HepG2 (cell line): ENCODE measurements around the gene RPS27A. TPM values are rescaled to one million over a fixed set of nuclear protein-coding genes. Genes with fewer than 3 reads are reported as not detected.
A peak's percentile ranks its signal among the peaks of the same experiment; 100 is the strongest.

Source experiments
- ATAC-seq: fragments of 200-7000 bp; cut with Tn5 transposase; 3 replicates; pipeline ENCODE4 v1.9.1; 2020; ENCODE audit warnings: mild to moderate bottlenecking, moderate library complexity
- BruUV-seq: library from RNA; stranded (reverse); fragments of 400-500 nt; replicated peaks from 2 replicates; lab custom pipeline; 2021; lab: Mats Ljungman, UMichigan
- CTCF ChIA-PET: fragments of 300-600 bp; formaldehyde crosslinking; extraction: SDS; loops from one replicate; lab custom pipeline; 2021; ENCODE audit warnings: low total read pairs, inconsistent platforms, low intra/inter-chr PET ratio; lab: Yijun Ruan, JAX
- POLR2A ChIA-PET: fragments of 350-600 bp; sonication (Branson Sonifier 250); formaldehyde crosslinking; loops from one replicate; lab custom pipeline; 2020; ENCODE audit warnings: antibody characterized with exemption, inconsistent platforms; lab: Yijun Ruan, JAX
- DNase-seq: peaks from one replicate; pipeline ENCODE4 v3.0.0-alpha.2; 2015; ENCODE audit warnings: low spot score
- FAIRE-seq: peaks from 3 replicates; lab custom pipeline; 2011; peaks lifted over from hg19 to GRCh38; lab: Jason Lieb, UNC
- H2AFZ ChIP-seq: one replicate; pipeline ENCODE4 v1.6.1; 2011; ENCODE audit warnings: low read length, inconsistent platforms
- H3K27ac ChIP-seq: fragments of 300-600 bp; 3 replicates; pipeline ENCODE4 v1.8.0; 2011; ENCODE audit warnings: mixed run types, mild to moderate bottlenecking, mixed read lengths, low read length, inconsistent platforms; ENCODE audit not compliant: insufficient read depth; ENCODE audit errors: extremely low read length
- H3K27me3 ChIP-seq, 2 experiments: fragments of 200-600 bp in 1 of 2; 2 replicates in 1 of 2; 3 replicates in 1 of 2; pipeline versions ENCODE4 v1.6.0 to v1.8.0; 2011; ENCODE audit warnings: low read length in 2 of 2, mild to moderate bottlenecking in 2 of 2, moderate library complexity in 2 of 2, inconsistent platforms in 1 of 2; ENCODE audit not compliant: insufficient read depth in 2 of 2, control insufficient read depth in 1 of 2
- H3K36me3 ChIP-seq, 2 experiments: fragments of 200-600 bp in 1 of 2; replicated peaks in 1 of 2; 2 replicates in 1 of 2; 3 replicates in 1 of 2; pipeline versions ENCODE4 v1.5.1 to v1.8.0; 2011; ENCODE audit warnings: low read length in 2 of 2, inconsistent platforms in 1 of 2; ENCODE audit not compliant: insufficient read depth in 2 of 2, control insufficient read depth in 1 of 2
- H3K4me1 ChIP-seq: 2 replicates; pipeline ENCODE4 v1.5.1; 2012; ENCODE audit warnings: low read length, inconsistent platforms; ENCODE audit not compliant: insufficient read depth
- H3K4me2 ChIP-seq: 2 replicates; pipeline ENCODE4 v1.6.0; 2011; ENCODE audit warnings: low read depth, low read length, inconsistent platforms
- H3K4me3 ChIP-seq, 3 experiments: fragments of 200-600 bp in 1 of 3; sonication (generic), shearing (Covaris generic) in 1 of 3; replicated peaks in 1 of 3; 2 replicates each; pipeline ENCODE4 v1.5.1; 2011 to 2016; ENCODE audit warnings: low read length in 3 of 3, inconsistent platforms in 2 of 3, low read depth in 2 of 3, mild to moderate bottlenecking in 2 of 3, control low read depth in 1 of 3, mixed read lengths in 1 of 3; ENCODE audit not compliant: insufficient read depth in 1 of 3
- H3K79me2 ChIP-seq: one replicate; pipeline ENCODE4 v1.6.1; 2011; ENCODE audit warnings: low read length, inconsistent platforms; ENCODE audit not compliant: insufficient read depth
- H3K9ac ChIP-seq: 2 replicates; pipeline ENCODE4 v1.6.0; 2011; ENCODE audit warnings: mild to moderate bottlenecking, low read depth, low read length, inconsistent platforms; ENCODE audit not compliant: insufficient read depth
- H3K9me3 ChIP-seq: 2 replicates; pipeline ENCODE4 v1.5.1; 2012; ENCODE audit warnings: mild to moderate bottlenecking, low read length
- H4K20me1 ChIP-seq: 2 replicates; pipeline ENCODE4 v1.6.0; 2011; ENCODE audit warnings: inconsistent platforms, mild to moderate bottlenecking, low read length, moderate library complexity; ENCODE audit not compliant: insufficient read depth
- IRX3 ChIP-seq: sonication (generic); formaldehyde crosslinking; IDR thresholded peaks from 2 replicates; pipeline ENCODE4 v1.8.1; 2023; ENCODE audit warnings: mild to moderate bottlenecking, low read depth, missing genetic modification reagents, borderline replicate concordance
- KMT2A ChIP-seq: sonication (generic); formaldehyde crosslinking; IDR thresholded peaks from 2 replicates; pipeline ENCODE4 v1.4.0; 2020; ENCODE audit warnings: missing genetic modification reagents
- MBD4 ChIP-seq: IDR thresholded peaks from 2 replicates; pipeline ENCODE4 v1.6.1; 2012; ENCODE audit warnings: low read length, inconsistent platforms, borderline replicate concordance
- SMYD3 ChIP-seq: sonication (generic); formaldehyde crosslinking; IDR thresholded peaks from 2 replicates; pipeline ENCODE4 v1.8.1; 2023; ENCODE audit warnings: mild to moderate bottlenecking, missing genetic modification reagents
- TARDBP ChIP-seq: sonication (generic); formaldehyde crosslinking; IDR thresholded peaks from 2 replicates; pipeline ENCODE4 v1.8.0; 2022; ENCODE audit warnings: mild to moderate bottlenecking, missing genetic modification reagents
- ZNF891 ChIP-seq: sonication (generic); formaldehyde crosslinking; IDR thresholded peaks from 2 replicates; pipeline ENCODE4 v1.5.0; 2020; ENCODE audit warnings: mild to moderate bottlenecking, missing genetic modification reagents
- WGBS: methylation state at CpG from one replicate; pipeline ENCODE4 v1.1.6; 2017; ENCODE audit warnings: low lambda C conversion rate; 5-methylcytosine and 5-hydroxymethylcytosine counted together
- in situ Hi-C: cut with HindIII; loops from 2 replicates; pipeline ENCODE4 v1.10.0; 2017; ENCODE audit warnings: low pct_unique_long_range_greater_than_20kb; ENCODE audit not compliant: extremely low pct_ligation_motif_present
- intact Hi-C: fragments of 100-400 bp; cut with micrococcal nuclease; formaldehyde crosslinking; loops from one replicate; pipeline ENCODE4 v1.10.0; 2022; ENCODE audit not compliant: unreplicated experiment
- polyA plus RNA-seq, 8 experiments: library from polyadenylated mRNA; depleted of rRNA in 3 of 8; stranded (reverse) in 7 of 8; unstranded in 1 of 8; fragments of >200 nt; fragmentation: Illumina TruSeq in 4 of 8; extraction: Trizol in 4 of 8; gene quantifications; 2 replicates each; pipeline versions ENCODE4 v1.2.1 to v1.2.3, GENCODE V29; 2011 to 2016; ENCODE audit warnings: low read depth in 4 of 8, missing spikeins in 1 of 8, mixed read lengths in 1 of 8; ENCODE audit not compliant: insufficient read depth in 1 of 8
- total RNA-seq, 5 experiments: library from RNA; depleted of rRNA; stranded (reverse); fragments of >200 nt; fragmentation: Illumina TruSeq; extraction: Trizol; gene quantifications; 2 replicates each; pipeline ENCODE4 v1.2.3, GENCODE V29; 2016; ENCODE audit warnings: low read depth in 1 of 5
- TF ChIP-seq, protein P1 (sequence below): sonication (generic); formaldehyde crosslinking; IDR thresholded peaks from 2 replicates; pipeline ENCODE4 v1.4.0; 2020; ENCODE audit warnings: missing genetic modification reagents
- TF ChIP-seq, protein P2 (sequence below), 2 experiments: sonication (generic) in 1 of 2; formaldehyde crosslinking in 1 of 2; IDR thresholded peaks; 2 replicates each; pipeline versions ENCODE4 v1.4.0 to v1.6.1; 2016 to 2020; ENCODE audit warnings: borderline replicate concordance in 1 of 2, low read depth in 1 of 2, mild to moderate bottlenecking in 1 of 2, missing genetic modification reagents in 1 of 2
- TF ChIP-seq, protein P3 (sequence below): sonication (generic); formaldehyde crosslinking; IDR thresholded peaks from 2 replicates; pipeline ENCODE4 v1.8.0; 2022; ENCODE audit warnings: mild to moderate bottlenecking, missing genetic modification reagents
- TF ChIP-seq, protein P4 (sequence below): sonication (generic); formaldehyde crosslinking; IDR thresholded peaks from 2 replicates; pipeline ENCODE4 v1.8.0; 2022; ENCODE audit warnings: mild to moderate bottlenecking, missing genetic modification reagents, borderline replicate concordance
- TF ChIP-seq, protein P5 (sequence below): sonication (generic); formaldehyde crosslinking; IDR thresholded peaks from 2 replicates; pipeline ENCODE4 v1.4.0; 2020; ENCODE audit warnings: missing genetic modification reagents

The RPS27A gene
- total and polyA plus RNA-seq, 2 of the 13 experiments (the other 11 are each of a cell fraction or from before 2014, with no cell fraction given): 2,779 to 3,269 TPM

DNA sequence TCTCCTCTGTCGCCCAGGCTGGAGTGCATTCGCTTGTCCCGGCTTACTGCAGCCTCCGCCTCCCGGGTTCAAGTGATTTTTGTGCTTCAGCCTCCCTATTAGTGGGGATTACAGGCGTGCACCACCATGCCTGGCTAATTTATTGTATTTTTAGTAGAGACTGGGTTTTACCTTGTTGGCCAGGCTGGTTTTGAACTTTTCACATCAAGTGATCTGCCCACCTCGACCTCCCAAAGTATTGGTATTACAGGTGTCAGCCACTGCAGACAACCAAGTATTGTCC, 1.1 kb downstream of the RPS27A start:
- DNase-seq (no peak), ATAC-seq (no peak), FAIRE-seq (no peak)
- peak overlapping the region; percentile 81 for H3K4me2 ChIP-seq
- H3K36me3 ChIP-seq: peaks cover 4 to 25% of the 10 kb centered on the region in 2 experiments; a peak in 4 of 5 replicates
- peaks cover 47% of the 10 kb centered on the region for H3K4me1 ChIP-seq
- H2AFZ ChIP-seq: no peak overlapping the region
- H3K4me3 ChIP-seq: peak overlapping the region; percentile 82 to 95 (median 93)
- peak overlapping the region; percentile 98 for H3K27ac ChIP-seq
- no peaks in the 10 kb centered on the region; a peak in 1 of 5 replicates for H3K27me3 ChIP-seq
- peaks cover 39% of the 10 kb centered on the region for H3K79me2 ChIP-seq
- no TSS peak for BruUV-seq
- H3K9me3 ChIP-seq: no peaks in the 10 kb centered on the region
- peaks cover 13% of the 10 kb centered on the region for H4K20me1 ChIP-seq
- POLR2A ChIA-PET: no interaction called here
- H3K9ac ChIP-seq: peak overlapping the region; percentile 99
- intact Hi-C loops: loop anchor here (2.0 to 10.0 kb wide), 4 partner anchors 35 to 281 kb away; partner anchors contain the start of genes CCDC88A, CFAP36, MTIF2 and RTN4
- 9% methylated on average over 7 of the region's 7 CpGs for WGBS
- in situ Hi-C loops: loop anchor here (5.0 kb wide), 1 partner anchor 34 kb away; the partner anchor contains the start of gene MTIF2
- CTCF ChIA-PET: no interaction called here
- TF ChIP-seq, protein P1, sequence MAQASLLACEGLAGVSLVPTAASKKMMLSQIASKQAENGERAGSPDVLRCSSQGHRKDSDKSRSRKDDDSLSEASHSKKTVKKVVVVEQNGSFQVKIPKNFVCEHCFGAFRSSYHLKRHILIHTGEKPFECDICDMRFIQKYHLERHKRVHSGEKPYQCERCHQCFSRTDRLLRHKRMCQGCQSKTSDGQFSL (CRISPR knock-in tag): no peak
- TF ChIP-seq SMYD3 (CRISPR knock-in tag): 0 out of 2 replicates have a peak, but pooled peaks have one; percentile 60
- TF ChIP-seq, protein P2, sequence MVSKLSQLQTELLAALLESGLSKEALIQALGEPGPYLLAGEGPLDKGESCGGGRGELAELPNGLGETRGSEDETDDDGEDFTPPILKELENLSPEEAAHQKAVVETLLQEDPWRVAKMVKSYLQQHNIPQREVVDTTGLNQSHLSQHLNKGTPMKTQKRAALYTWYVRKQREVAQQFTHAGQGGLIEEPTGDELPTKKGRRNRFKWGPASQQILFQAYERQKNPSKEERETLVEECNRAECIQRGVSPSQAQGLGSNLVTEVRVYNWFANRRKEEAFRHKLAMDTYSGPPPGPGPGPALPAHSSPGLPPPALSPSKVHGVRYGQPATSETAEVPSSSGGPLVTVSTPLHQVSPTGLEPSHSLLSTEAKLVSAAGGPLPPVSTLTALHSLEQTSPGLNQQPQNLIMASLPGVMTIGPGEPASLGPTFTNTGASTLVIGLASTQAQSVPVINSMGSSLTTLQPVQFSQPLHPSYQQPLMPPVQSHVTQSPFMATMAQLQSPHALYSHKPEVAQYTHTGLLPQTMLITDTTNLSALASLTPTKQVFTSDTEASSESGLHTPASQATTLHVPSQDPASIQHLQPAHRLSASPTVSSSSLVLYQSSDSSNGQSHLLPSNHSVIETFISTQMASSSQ (IDR thresholded peaks at IDR 0.05; ENCODE audit: low read depth): 0 out of 2 replicates have a peak, but pooled peaks have one; percentile 17
- TF ChIP-seq, protein P2 (CRISPR knock-in tag; IDR thresholded peaks at IDR 0.05; ENCODE audit: borderline replicate concordance): no peak
- TF ChIP-seq KMT2A: 0 out of 2 replicates have a peak, but pooled peaks have one; percentile 3
- peak; percentile 8; the same call in 1 of the 2 replicates for TF ChIP-seq MBD4
- TF ChIP-seq TARDBP (CRISPR knock-in tag): 0 out of 2 replicates have a peak, but pooled peaks have one; percentile 22
- no peak for TF ChIP-seq ZNF891 (CRISPR knock-in tag)
- TF ChIP-seq, protein P3, sequence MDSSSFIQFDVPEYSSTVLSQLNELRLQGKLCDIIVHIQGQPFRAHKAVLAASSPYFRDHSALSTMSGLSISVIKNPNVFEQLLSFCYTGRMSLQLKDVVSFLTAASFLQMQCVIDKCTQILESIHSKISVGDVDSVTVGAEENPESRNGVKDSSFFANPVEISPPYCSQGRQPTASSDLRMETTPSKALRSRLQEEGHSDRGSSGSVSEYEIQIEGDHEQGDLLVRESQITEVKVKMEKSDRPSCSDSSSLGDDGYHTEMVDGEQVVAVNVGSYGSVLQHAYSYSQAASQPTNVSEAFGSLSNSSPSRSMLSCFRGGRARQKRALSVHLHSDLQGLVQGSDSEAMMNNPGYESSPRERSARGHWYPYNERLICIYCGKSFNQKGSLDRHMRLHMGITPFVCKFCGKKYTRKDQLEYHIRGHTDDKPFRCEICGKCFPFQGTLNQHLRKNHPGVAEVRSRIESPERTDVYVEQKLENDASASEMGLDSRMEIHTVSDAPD: peak; percentile 72; the same call in 1 of the 2 replicates
- TF ChIP-seq, protein P4, sequence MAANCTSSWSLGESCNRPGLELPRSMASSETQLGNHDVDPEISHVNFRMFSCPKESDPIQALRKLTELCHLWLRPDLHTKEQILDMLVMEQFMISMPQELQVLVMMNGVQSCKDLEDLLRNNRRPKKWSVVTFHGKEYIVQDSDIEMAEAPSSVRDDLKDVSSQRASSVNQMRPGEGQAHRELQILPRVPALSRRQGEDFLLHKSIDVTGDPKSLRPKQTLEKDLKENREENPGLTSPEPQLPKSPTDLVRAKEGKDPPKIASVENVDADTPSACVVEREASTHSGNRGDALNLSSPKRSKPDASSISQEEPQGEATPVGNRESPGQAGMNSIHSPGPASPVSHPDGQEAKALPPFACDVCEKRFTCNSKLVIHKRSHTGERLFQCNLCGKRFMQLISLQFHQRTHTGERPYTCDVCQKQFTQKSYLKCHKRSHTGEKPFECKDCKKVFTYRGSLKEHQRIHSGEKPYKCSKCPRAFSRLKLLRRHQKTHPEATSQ (CRISPR knock-in tag): 0 out of 2 replicates have a peak, but pooled peaks have one; percentile 43
- TF ChIP-seq, protein P5, sequence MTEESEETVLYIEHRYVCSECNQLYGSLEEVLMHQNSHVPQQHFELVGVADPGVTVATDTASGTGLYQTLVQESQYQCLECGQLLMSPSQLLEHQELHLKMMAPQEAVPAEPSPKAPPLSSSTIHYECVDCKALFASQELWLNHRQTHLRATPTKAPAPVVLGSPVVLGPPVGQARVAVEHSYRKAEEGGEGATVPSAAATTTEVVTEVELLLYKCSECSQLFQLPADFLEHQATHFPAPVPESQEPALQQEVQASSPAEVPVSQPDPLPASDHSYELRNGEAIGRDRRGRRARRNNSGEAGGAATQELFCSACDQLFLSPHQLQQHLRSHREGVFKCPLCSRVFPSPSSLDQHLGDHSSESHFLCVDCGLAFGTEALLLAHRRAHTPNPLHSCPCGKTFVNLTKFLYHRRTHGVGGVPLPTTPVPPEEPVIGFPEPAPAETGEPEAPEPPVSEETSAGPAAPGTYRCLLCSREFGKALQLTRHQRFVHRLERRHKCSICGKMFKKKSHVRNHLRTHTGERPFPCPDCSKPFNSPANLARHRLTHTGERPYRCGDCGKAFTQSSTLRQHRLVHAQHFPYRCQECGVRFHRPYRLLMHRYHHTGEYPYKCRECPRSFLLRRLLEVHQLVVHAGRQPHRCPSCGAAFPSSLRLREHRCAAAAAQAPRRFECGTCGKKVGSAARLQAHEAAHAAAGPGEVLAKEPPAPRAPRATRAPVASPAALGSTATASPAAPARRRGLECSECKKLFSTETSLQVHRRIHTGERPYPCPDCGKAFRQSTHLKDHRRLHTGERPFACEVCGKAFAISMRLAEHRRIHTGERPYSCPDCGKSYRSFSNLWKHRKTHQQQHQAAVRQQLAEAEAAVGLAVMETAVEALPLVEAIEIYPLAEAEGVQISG (CRISPR knock-in tag): no peak
- TF ChIP-seq IRX3 (CRISPR knock-in tag): 0 out of 2 replicates have a peak, but pooled peaks have one; percentile 76
